ENCODE measurements around the gene ZNF740.

DNA sequence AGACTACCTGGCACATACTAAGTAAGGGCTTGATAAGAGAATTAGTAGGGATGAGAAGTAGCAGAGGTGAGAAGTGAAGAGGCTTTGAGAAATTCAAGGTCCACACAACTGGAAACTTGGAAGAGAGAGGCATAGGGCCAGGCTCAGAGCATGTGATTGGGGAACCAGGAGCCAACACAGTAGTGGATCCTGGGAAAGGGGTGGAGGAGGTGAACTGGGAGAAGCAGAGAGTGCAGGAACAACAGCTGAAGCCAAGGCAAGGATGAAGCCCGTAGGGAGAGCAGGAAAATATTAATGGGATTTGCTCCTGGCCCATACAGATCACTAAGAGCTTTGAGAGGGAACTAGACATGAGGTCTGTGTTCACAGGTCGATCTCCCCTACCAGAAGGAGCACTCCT is 27.9 kb downstream of the ZNF740 start:
- TF ChIP-seq, protein P1, sequence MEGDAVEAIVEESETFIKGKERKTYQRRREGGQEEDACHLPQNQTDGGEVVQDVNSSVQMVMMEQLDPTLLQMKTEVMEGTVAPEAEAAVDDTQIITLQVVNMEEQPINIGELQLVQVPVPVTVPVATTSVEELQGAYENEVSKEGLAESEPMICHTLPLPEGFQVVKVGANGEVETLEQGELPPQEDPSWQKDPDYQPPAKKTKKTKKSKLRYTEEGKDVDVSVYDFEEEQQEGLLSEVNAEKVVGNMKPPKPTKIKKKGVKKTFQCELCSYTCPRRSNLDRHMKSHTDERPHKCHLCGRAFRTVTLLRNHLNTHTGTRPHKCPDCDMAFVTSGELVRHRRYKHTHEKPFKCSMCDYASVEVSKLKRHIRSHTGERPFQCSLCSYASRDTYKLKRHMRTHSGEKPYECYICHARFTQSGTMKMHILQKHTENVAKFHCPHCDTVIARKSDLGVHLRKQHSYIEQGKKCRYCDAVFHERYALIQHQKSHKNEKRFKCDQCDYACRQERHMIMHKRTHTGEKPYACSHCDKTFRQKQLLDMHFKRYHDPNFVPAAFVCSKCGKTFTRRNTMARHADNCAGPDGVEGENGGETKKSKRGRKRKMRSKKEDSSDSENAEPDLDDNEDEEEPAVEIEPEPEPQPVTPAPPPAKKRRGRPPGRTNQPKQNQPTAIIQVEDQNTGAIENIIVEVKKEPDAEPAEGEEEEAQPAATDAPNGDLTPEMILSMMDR (IDR thresholded peaks at IDR 0.05): no peak
- TF ChIP-seq EP300 (IDR thresholded peaks at IDR 0.05): no peak
- TF ChIP-seq POLR2AphosphoS5 (IDR thresholded peaks at IDR 0.05): no peak

Data from gastroesophageal sphincter (tissue), 3 donors.